Panc1 (cell line): ENCODE results near the gene MRPL48.

Source experiments
- CTCF ChIP-seq: fragments of 450-650 bp; IDR thresholded peaks from 2 replicates; pipeline ENCODE4 v1.5.1; 2017; ENCODE audit warnings: mild to moderate bottlenecking
- POLR2AphosphoS5 ChIP-seq: IDR thresholded peaks from 2 replicates; pipeline ENCODE4 v1.6.1; 2012; ENCODE audit warnings: mild to moderate bottlenecking, low read depth, low read length, moderate library complexity

GRCh38 chr11:73759610-73760134 is 28.0 kb upstream of the MRPL48 start:
- TF ChIP-seq POLR2AphosphoS5 (no peak), CTCF (no peak)
